HG03045 (cell line): ENCODE data around the gene TRPM1.

ENCODE experiments used
- ATAC-seq: cut with Tn5 transposase; IDR thresholded peaks from one replicate; pipeline ENCODE4 v1.9.1; 2021; ENCODE audit warnings: mild to moderate bottlenecking, moderate library complexity; ENCODE audit not compliant: unreplicated experiment

TRPM1 gene

GRCh38 chr15:31101262-31102038 lies at the start of gene TRPM1:
Gene TRPM1 (minus strand): TSS chr15:31101725. CDS start chr15:31081355, 20,370 bp downstream.
- no peak for ATAC-seq

DNA sequence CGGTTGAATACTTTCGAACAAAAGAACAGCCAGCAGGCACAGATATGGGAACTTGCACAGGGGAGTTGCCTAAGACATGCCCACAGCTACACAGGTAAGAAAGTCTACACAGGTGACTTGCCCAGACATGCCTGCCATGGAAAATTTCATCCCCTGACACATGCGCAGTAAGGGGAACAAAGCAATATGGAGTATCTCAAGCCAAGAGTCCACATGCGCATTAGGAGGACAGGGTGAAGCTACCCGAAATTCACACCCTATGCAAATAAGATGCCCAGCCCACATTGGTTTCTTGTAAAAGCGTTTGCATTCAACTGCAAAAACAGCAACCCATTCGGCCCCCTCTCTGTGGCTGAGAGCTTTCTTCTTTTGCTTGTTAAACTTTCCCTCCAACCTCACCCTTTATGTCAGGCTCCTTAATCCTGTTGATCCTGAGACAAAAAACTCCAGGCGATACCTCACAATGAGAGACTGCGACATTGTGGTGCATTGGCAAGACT lies 49.3 kb upstream of the TRPM1 start:
- ATAC-seq, result no peak

GRCh38 chr15:31149987-31150386 lies 48.5 kb upstream of the TRPM1 start:
- ATAC-seq, result no peak

- no peak for ATAC-seq
These were observed 47.6 kb upstream of the TRPM1 start for GRCh38 chr15:31149088-31149505.

DNA sequence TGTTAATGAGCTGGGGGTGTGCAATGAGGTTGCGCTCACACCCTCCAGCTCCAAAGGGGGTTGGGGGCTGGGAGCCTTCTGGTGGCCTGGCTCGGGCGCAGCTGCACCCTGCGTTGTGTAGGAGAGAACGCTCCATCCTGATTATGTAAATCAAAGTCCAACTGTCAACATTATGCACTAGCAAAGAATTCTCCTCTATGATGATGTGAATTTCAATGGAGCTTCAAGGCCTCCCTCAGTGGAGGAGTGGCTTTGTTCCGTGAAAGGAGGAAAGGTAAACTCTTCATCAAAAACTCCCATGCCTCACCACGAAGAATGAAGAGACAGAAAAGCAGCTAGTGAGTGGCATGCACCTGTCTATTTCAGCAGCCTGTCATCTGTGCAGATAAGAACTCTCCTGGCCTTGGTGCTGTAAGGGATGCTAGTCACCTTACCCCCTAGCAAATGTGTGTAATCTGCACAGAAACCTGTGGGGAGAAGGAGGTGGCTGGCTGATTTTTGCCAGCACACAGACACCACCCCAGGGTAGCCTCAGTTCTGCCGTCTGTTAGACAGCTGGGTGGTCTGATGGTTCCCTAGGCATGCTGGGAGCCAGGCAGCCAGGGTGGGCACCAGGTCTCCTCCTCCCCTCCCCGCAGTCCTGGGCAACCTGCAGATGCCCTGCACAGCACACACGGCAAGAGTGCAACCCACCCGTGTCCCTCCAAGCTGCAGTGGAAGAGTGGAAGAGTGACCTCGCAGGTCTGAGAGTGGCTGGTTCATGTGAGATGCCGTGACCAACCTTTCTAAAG lies 47.0 kb upstream of the TRPM1 start:
- ATAC-seq, result no peak

- ATAC-seq, result no peak
These were observed 46.4 kb upstream of the TRPM1 start for GRCh38 chr15:31147944-31148296.

- ATAC-seq, result no peak
These were observed 45.9 kb upstream of the TRPM1 start for GRCh38 chr15:31147456-31147855.

- ATAC-seq, result no peak
These were observed 43.9 kb upstream of the TRPM1 start for GRCh38 chr15:31145271-31145911.

GRCh38 chr15:31141792-31142191 lies 40.3 kb upstream of the TRPM1 start:
- no peak for ATAC-seq

DNA sequence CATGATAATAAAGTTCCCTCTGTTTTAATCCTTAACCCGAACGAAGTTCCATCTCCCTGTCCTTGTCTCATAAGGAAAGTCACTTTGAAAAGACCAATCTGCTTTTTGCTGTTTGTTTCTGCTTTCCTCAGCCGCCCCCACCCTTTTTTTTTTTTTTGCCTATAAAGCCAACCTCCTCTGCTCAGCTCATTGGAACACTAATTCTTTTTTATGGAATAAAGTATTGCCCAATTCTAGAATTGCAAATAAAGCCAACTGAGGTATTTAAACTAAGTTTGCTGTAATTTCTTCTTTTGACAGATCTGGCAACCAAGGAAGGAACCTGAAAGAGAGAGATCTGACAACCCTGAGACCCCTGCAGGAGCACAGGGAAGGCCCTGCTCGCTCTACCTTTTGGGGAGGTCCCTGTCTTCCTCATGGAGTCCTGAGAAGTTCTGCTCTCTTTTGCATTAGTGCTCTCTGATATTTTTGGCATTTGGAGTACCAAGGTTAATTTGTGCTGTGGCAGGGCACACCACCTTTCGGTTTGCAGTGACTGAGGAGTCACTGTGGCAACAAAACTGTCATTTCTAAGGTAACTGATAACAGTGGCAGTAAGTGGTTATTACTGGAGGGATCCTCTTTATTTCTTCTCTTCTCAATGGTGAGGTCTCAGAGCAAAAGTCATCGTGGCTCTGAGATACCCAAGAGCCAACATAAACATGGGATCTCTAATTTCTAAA lies 35.2 kb upstream of the TRPM1 start:
- ATAC-seq, result no peak

DNA sequence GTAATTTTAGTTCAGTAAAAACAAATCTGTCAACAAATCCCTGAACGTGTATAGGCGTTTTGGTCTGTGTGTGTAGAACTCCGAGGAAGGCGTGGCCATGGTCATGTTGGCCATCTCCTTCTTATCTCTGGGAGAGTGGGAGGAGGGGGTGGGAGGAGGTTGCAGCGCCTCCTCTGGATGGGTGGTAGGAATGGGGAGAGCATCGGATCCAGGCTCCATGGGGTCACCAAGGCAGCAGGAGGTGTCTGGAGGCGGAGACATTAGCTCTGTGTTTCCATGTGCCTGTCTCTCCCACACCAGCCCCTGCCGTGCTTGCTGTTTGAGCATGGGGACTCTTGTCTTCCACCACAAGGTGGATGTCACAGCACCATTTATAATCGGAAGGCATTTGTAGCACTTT lies 34.5 kb upstream of the TRPM1 start:
- ATAC-seq, result no peak

DNA sequence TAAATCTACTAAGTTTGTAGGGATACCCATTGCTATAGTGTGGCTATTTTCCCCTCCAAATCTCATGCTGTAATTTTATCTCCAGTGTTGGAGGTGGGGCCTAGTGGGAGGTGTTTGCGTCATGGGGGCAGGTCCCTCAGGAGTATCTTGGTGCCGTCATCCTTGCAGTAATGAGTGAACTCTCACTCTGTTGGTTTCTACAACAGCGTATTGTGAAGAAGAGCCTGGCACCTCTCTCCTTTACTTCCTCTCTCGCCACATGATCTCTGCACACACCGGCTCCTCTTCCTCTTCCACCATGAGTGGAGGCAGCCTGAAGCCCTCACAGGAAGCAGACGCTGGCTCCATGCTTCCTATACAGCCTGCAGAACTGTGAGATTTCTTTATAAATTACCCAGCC lies 34.0 kb upstream of the TRPM1 start:
- ATAC-seq, result no peak

DNA sequence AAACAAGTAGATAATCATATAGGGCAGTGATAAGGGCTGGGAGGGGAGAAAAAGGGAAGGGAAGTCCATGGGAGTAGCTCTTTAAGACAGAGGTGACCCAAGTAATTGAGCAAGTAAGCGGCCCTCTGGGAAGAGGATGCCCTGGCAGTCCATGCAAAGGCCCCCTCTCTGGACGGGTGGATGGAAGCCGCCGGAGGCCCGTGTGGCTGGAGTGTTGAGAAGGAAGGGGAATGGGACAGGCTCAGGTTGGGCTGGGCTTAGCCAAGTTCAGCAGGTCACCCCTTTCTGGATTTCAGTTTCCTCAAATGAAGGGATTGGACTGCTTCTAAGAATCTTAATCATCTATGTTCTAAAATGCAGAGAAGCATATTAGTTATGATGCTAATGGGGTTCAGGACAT lies 32.4 kb upstream of the TRPM1 start:
- no peak for ATAC-seq

DNA sequence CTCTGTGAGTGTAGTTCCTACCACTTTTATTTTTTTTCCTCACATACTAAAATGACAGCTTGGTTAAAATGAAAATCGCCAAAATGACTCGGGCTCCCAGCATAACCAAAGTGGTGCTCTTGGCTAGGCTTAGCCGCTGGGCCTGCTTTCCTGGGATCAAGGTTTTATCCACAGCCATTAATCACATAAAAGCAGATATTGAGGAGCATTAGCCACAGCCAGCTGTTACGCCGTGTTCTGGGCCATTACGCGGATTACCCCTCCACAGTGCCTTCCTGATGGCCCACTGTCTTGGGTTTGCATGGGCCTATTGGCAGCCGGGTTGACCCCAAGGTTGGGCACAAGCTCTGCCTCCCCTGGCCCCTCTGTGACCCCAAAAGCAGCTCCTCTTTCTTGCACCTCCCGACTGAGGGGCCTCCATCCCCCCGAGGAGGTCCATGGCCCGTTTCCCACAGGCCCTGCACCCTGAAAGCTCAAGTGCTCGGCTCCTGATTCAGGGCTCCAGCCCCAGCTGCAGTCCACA lies 30.4 kb upstream of the TRPM1 start:
- ATAC-seq, result no peak

DNA sequence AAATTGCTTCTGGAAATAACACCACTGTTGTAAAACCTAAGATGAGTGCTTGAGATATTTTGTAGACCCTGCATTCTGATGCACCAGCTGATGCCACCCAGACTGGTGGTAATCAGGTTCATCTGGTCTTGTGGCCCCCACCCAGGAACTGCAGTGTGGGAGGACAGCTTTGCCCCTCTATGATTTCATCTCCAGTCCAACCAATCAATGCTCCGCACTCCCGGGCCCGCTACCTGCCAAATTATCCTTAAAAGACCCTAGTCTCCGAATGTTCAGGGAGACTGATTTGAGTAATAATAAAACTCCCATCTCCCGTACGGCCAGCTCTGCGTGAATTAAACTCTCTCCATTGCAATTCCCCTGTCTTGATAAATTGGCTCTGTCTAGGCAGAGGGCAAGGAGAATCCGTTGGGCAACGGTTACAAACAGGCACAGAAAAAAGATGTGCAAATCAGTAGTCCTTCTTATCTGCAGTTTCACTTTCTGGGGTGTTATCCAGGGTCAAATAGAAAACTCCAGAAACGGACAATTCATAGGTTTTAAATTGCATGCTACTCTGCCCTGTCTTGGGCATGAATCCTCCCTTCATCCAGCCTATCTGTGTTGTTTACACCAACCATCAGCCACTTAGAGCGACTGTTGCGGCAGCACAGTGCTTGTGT lies 29.2 kb upstream of the TRPM1 start:
- no peak for ATAC-seq

DNA sequence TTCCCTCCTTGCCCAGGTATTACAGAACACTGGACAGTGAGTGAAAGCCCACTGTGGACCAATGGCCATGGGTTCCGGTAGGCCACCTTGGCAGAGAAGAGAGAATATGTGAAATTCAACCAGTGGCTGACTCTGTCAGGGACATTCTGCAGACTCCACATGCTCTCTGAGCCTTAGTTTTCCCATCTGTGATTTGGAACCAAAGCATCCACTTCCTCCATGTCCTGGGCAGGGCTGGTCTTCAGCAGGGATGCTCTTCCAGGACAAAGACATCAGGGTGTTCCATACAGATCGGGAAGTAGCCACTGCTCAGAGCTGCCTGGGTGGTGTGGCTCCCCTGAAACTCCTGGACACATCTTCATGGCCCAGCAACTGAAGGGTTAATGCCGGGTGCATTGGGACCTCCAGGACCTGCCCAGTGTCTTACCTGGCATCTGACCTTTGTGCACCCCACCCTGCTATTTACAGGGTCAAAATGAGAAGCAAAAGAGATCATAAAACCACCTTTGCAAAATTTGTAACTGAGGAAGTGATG lies 28.3 kb upstream of the TRPM1 start:
- ATAC-seq, result no peak

GRCh38 chr15:31128919-31129768 lies 27.6 kb upstream of the TRPM1 start:
- no peak for ATAC-seq

- no peak for ATAC-seq
These were observed 27.0 kb upstream of the TRPM1 start for GRCh38 chr15:31128477-31128876.
